Endothelial cell of umbilical vein (primary cell): ENCODE data around the gene FHIT.

ENCODE experiments used
- EZH2 ChIP-seq: IDR thresholded peaks from 2 replicates; pipeline ENCODE4 v1.6.1; 2012; ENCODE audit warnings: borderline replicate concordance, low read depth, mild to moderate bottlenecking, moderate library complexity, low read length, inconsistent platforms; ENCODE audit not compliant: severe bottlenecking
- FOS ChIP-seq: IDR thresholded peaks from 2 replicates; pipeline ENCODE4 v1.6.1; 2011; ENCODE audit warnings: mild to moderate bottlenecking, low read length, moderate library complexity, borderline replicate concordance; ENCODE audit not compliant: insufficient read depth
- GATA2 ChIP-seq: IDR thresholded peaks from 2 replicates; pipeline ENCODE4 v1.7.0; 2011; ENCODE audit warnings: low read depth, mild to moderate bottlenecking, moderate library complexity, mixed read lengths, low read length; ENCODE audit not compliant: insufficient read length, insufficient read depth
- JUN ChIP-seq: IDR thresholded peaks from 2 replicates; pipeline ENCODE4 v1.6.1; 2011; ENCODE audit warnings: borderline replicate concordance, low read depth; ENCODE audit not compliant: insufficient read length, insufficient read depth
- MYC ChIP-seq: IDR thresholded peaks from one replicate; pipeline ENCODE4 v1.6.1; 2011; ENCODE audit warnings: mild to moderate bottlenecking, low read depth, low read length
- POLR2A ChIP-seq: IDR thresholded peaks from 2 replicates; pipeline ENCODE4 v1.6.1; 2012; ENCODE audit warnings: low read depth, mild to moderate bottlenecking, control low read depth, low read length
- POLR2AphosphoS5 ChIP-seq: IDR thresholded peaks from 2 replicates; pipeline ENCODE4 v1.6.1; 2012; ENCODE audit warnings: low read depth, mild to moderate bottlenecking, control low read depth, low read length, moderate library complexity; ENCODE audit not compliant: insufficient read depth
- TF ChIP-seq, protein P1 (sequence below), 2 donors: IDR thresholded peaks; 1 replicate in 1 of 2; 2 replicates in 1 of 2; pipeline ENCODE4 v1.5.1; 2011; ENCODE audit warnings: low read length in 2 of 2, mild to moderate bottlenecking in 2 of 2, moderate library complexity in 2 of 2, control low read depth in 1 of 2, inconsistent platforms in 1 of 2, low read depth in 1 of 2; ENCODE audit not compliant: insufficient read depth in 1 of 2; ENCODE audit errors: extremely low read depth in 1 of 2
- TF ChIP-seq, protein P2 (sequence below): IDR thresholded peaks from 2 replicates; pipeline ENCODE4 v1.6.1; 2011; ENCODE audit not compliant: insufficient read depth, insufficient read length

DNA sequence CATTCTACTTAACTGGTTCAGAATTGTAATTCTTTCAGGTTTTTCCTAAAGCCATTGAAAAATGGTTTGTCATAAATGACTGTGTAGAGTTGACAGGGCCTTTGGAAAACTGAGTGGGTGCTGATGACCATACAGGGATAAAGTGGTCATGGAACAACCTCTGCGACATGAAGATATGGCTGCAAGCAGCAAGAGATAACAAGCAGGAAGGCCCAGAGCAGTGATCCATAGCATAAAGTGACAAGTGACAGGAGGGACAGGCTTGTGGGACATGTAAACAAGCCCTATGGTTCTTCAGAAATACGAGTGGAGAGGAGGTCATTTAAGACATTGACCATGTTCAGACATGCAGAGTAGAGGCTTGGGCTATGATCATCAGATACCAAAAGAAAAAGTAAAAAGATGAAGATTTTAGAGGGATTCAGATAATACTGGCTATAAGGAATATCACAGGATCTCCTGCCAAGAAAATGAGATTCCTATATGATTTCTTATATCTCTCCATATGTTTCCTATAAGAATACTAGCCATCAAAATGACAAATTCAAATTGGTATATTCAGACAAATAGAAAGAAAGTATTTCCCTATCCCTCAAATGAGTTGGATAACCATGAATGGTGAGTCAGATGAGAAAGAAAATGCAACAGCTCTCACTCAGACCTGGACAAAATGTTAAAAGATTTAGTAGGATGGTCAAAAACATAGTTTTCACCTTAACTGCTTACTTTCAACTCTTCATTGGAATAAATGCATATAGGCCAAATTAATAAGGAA, 1373.8 kb downstream of the FHIT start:
- TF ChIP-seq, protein P1, sequence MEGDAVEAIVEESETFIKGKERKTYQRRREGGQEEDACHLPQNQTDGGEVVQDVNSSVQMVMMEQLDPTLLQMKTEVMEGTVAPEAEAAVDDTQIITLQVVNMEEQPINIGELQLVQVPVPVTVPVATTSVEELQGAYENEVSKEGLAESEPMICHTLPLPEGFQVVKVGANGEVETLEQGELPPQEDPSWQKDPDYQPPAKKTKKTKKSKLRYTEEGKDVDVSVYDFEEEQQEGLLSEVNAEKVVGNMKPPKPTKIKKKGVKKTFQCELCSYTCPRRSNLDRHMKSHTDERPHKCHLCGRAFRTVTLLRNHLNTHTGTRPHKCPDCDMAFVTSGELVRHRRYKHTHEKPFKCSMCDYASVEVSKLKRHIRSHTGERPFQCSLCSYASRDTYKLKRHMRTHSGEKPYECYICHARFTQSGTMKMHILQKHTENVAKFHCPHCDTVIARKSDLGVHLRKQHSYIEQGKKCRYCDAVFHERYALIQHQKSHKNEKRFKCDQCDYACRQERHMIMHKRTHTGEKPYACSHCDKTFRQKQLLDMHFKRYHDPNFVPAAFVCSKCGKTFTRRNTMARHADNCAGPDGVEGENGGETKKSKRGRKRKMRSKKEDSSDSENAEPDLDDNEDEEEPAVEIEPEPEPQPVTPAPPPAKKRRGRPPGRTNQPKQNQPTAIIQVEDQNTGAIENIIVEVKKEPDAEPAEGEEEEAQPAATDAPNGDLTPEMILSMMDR (IDR thresholded peaks at IDR 0.05; ENCODE audit: extremely low read depth in 1 of 2, insufficient read depth in 1 of 2, low read depth in 1 of 2, low read length in 2 of 2) = no peak
- TF ChIP-seq, protein P2, sequence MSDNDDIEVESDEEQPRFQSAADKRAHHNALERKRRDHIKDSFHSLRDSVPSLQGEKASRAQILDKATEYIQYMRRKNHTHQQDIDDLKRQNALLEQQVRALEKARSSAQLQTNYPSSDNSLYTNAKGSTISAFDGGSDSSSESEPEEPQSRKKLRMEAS = no peak
- no peak for TF ChIP-seq MYC
- TF ChIP-seq POLR2AphosphoS5 = no peak
- TF ChIP-seq EZH2 = no peak
- TF ChIP-seq POLR2A = no peak
- no peak for TF ChIP-seq JUN
- TF ChIP-seq GATA2 = no peak
- TF ChIP-seq FOS = no peak
